Stimulated activated CD8-positive, alpha-beta memory T cell treated with anti-CD3 and anti-CD28 coated beads, Interleukin-15, amount 100 ng/mL, for 1 hour (primary cell): Measurements from ENCODE around the gene ADAMTS12.

ENCODE experiments used
- DNase-seq: peaks from one replicate; pipeline ENCODE4 v3.0.0-alpha.2; 2020; ENCODE audit warnings: low read depth

ADAMTS12 gene

DNA sequence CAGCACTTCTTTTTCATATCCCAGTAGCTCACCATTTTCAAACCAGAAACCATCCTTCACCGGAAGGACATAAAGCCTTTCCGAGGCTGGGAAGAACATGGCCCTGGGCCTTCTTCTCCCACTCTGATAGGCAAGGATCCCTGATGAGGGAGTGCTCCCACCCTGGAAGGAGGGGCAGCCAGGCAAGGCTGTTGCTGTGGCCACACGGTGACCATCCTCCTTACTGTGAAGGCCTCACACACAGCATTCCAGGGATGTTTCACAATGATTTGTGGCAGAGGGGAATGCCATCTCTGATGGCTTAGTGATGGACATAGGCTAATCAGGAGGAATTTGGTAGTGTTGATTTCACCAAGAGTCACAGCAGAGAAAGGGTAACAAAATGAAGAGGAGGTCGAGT lies 130.7 kb downstream of the ADAMTS12 start:
- DNase-seq: no peak

DNA sequence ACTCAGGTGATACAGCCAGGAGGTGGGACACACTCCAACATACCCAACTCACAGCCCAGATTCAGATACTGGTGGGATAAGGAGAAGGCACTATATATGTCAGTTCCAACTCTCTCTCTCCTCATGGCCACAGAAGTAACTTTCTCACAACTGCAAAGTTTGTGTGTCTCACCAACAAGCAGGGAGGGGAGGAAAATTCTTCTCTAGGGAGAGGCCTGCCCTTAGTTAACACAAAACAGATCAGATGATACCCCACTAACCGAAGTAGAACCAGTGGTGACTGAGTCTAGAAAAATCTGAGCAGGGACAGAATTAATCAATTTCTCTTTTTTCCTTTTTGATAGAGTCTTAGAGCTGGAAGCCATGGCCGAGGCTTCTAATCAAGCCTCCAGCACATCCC lies 133.1 kb downstream of the ADAMTS12 start:
- DNase-seq: no peak

DNA sequence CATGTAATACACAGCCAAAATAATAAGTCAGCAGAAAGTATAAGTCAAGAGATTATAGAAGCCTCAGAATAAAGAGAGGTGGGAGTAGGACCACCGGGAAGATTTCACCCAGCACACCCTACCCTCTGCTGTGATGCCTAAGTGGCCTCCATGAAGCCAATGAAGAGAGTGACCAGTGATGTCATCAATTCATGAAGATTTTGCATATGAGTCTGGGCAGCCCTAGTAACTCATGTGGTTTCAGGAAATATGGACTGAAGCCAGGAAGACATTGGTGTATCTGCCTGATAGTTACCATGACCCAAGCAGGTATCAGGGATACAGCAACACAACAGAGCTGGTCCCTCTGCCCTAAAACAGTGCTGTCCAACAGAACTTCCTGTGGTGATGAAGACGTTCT lies 135.3 kb downstream of the ADAMTS12 start:
- DNase-seq: no peak

DNA sequence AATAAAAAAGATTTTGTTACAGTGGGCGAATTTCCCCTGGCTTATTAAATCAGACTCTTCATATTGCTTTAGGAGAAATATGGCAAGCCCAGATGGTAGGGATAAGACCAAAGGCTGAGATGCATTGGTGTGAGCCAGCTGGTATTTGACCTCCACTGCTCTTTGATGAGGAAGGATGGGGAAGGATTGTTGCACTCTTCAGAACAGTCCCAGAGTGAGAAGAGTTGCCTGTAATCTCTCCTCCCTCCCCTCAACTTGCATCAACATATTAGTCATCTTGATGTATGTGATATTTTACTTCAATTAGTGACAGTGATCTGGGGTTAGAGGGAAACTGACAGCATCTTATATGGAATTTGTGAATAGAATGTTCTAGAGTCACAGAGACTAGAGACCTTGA lies 136.6 kb downstream of the ADAMTS12 start:
- DNase-seq: no peak

DNA sequence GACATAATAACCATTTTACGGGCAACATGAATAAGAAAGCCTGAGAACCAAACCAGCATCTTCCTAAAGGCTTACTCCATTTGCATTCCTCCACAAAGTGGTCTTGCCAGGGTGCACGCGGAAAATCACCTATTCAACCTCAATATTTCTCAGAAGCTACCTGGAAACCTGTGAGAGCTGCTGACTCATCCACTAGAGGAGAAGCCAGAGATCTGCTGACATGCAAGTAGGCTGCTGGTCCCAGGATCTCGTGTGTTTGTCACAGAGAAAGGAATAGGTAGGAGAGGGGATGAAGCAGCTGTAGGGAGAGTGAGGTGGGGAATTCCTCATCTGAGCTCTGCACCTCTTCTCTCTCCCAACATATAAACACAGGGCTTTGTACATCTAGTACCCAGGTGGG lies 138.1 kb downstream of the ADAMTS12 start:
- DNase-seq: no peak

DNA sequence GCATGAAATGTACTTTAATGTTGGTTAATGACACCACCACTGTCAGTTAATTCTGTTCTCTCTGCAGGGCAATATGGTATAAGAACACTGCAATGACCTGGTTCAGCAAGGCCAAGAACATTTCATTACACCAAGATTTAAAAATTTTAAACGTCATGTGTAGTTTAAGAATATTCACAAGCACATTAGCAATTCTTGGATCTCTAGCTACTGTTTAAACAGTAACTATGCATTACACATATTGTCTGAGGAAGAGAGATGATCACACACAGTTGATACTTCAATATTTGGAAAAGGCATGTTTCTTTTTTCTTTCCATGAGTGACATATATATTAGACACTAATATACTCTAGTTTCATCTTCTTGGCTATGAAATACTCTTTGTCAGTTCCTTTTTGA lies 143.0 kb downstream of the ADAMTS12 start:
- no peak for DNase-seq

DNA sequence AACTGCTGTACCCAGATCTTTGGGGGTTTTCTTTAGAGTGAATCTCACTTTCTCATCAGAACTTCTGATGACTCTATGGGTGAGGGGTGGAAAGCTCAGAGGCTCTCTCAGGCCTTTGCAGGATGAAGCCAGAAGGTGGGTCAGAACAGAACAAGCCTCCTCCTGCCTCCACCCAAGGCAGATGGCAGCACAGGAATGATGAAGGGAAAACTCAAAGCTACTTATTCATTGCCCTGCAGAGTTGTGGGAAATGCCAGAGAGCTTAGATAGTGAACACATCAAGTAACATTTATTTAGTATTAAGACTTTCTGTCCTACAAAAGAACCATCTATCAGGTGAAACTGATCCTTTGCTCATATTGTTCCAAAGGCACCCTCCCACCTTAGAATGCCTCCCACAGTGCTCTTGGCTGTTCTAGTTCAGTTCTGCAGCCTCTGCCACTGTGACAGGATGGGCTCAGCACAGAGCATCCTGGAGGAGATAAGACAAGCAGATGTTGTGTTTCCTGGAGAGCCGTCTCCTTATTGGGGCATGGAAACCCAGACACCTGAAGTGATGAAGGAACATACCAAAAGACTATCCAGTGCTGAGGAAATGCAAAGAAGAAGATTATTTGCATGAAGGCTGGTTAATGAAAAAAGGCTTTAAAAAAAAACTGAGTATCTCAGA lies 146.6 kb downstream of the ADAMTS12 start:
- no peak for DNase-seq

DNA sequence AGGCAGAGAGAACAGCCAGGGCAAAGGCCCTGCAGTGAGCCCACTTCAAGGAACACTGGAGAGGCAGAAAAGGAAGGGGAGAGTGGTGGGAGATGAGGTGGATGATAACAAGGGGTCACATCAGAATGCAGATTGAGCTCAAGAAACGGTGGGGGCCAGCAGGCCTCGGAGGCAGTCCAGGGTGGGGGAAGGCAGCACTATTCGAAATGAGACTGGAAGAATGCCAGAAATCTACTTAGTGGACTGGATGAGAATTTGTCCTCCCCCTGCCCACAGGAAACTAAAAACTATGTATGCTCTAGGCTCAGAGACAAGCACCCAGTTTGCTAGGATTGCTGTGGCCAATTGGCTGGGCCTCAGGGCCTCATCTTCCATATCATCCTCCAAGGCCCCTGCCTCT lies 148.7 kb downstream of the ADAMTS12 start:
- DNase-seq: no peak

DNA sequence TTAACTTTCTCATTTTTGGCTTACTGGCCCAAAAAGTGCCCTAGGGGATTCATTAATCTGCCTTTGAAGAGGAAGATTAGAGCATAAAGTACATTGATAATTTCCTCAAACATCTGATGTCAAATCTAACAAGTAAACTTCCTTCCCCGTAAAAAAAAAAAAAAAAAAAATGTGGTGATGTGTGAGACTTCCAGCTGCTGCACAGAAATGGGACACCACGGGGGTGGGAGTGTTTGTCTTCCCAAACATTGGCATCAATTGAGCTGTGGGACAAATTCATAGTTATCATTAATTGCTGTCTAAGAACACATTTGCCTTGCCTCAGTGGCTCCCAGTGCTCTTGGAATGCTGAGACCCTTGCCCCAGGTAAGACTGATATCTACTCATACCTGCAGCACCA lies 149.6 kb downstream of the ADAMTS12 start:
- DNase-seq: no peak

DNA sequence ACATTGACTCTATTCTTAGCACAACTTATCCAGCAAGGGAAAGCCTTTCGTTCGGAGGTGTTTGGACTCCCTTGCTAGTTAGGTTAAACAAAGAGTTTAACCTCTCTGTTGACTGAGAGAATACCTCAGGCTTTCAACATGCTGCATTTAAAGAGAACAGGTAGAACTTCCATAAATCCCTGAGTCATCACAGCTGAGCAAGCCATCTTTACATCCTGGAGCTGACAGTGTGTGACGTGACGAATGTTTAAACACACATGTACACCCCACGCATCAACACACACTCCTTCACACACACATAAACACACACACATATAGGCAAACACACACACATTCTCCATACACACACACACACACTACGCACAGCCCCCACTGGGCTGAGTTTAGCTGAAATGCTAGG lies 152.8 kb downstream of the ADAMTS12 start:
- DNase-seq: no peak

DNA sequence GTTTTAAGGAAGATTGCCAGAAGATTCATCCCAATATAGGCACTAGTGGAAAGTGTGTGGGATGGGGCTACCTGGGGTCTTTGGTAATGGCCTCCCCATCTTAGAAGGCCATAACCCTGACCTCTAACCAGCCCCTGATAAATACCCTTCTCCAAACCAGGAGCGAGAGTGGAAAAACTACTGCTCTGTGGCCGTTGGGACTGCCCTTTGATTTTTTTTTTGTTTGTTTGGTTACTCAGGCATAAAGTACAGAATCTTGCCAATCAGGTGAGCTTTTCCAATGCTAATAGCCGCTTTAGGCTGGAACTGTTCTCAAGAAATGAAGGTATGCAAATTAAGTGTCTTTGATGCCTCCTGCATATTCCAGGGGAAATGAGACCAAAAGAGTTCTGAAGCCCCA lies 153.7 kb downstream of the ADAMTS12 start:
- DNase-seq: no peak

DNA sequence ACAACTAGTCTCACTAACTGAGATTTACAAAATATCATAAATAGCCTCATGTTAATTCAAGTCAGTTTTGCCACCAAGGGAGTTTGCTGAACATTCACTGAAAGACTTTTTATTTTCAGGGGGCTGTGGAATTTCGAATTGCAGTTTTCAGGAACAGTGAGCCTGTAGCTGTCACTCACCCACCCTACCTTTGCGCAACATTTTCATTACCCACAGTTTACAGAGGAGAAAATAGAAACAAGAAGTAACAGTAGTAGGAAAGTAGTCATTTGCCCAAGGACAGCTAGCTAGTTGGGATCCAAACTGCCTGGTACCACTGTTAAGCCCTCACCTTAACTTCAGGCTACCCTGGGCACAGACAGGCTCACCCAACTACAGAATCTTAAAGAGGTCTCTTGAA lies 154.1 kb downstream of the ADAMTS12 start:
- DNase-seq: no peak

DNA sequence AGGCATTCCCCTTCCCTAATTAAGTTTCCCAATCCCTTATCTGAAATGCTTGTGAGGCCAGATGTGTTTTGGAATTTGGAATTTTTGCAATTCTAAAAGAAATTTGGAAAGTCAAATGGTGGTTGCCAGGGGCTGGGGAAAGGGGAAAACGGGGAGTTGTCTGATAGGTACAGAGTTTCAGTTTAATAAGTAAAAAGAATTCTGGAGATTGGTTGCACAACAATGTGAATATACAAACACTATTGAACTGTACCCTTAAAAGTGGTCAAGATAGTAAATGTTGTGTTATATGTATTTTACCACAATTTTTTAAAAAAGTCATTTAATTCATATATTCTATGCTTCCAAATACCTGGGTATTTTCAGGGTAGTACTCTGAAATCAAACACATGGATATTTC lies 154.5 kb downstream of the ADAMTS12 start:
- DNase-seq: no peak

DNA sequence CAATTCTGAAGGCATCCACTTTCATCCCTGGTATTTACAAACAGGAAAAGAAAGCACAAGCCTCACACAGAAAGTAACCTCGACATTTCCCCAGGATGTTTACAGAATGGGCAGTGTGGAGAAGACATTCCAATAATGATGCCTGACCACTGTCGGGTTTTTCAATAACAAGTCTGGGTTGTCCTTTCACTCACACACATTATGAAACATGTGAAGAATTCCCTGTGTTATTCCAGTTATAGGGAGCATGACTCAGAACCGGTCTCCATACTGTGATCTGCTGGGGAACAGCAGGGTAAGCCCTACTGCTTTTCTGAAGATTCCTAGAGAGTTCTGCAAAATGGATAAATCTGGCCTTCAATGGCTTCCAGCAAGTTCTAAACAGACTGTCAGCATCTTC lies 155.3 kb downstream of the ADAMTS12 start:
- DNase-seq: no peak

DNA sequence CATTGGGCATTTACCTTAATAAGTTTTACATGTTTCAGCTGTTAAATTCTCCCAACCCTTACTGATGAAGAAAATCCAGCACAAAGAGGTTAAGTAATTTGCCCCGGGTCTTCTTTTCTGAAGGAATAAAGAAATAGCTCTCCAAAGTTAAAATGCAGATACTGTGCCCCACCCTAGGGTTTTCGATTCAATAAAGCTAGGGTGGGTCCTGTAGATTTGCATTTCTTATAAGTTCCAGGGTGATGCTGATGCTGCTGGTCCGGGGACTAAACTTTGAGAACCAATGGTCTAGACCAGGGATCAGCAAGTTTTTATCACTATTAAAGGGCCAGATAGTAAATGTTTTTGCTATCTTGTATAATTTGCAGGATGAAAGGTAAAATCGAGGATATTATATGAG lies 156.7 kb downstream of the ADAMTS12 start:
- no peak for DNase-seq

DNA sequence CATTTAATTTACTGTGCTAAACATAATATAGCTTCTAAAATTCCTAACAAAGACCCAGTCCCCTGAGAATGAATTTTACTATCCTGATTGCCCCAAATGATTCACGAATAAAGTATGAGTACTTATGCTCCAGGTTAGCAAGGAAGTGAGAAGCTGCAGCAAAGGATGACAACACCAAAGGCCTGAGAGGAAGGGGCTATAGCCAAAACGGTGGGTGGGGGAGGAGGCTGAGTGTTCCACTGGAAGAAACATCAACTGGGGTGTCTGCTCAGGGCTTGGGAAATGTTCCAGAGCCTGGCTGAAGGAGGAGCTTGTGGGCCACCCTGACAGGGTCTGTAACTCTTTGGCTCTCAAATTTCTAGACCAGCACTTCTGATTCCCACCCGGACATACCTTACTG lies 157.3 kb downstream of the ADAMTS12 start:
- DNase-seq: no peak

DNA sequence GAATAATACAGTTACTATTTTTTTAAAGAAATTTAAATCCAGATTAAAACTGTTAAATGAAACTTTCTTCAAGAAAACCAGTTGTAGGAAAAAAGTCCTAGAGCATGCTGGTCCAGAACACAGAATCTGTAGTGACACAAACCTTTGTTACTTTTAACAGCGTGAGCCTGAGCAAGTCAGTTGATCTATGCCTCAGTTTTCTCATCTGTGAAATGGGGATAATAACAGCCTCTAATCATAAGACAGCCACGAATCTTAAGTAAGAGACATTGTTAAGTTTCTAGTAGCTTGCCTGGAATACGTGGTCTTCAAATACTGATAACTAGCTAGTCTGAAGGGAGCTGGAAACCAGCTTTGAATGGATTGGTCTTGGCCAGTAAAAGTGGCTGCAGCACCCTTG lies 158.6 kb downstream of the ADAMTS12 start:
- no peak for DNase-seq

DNA sequence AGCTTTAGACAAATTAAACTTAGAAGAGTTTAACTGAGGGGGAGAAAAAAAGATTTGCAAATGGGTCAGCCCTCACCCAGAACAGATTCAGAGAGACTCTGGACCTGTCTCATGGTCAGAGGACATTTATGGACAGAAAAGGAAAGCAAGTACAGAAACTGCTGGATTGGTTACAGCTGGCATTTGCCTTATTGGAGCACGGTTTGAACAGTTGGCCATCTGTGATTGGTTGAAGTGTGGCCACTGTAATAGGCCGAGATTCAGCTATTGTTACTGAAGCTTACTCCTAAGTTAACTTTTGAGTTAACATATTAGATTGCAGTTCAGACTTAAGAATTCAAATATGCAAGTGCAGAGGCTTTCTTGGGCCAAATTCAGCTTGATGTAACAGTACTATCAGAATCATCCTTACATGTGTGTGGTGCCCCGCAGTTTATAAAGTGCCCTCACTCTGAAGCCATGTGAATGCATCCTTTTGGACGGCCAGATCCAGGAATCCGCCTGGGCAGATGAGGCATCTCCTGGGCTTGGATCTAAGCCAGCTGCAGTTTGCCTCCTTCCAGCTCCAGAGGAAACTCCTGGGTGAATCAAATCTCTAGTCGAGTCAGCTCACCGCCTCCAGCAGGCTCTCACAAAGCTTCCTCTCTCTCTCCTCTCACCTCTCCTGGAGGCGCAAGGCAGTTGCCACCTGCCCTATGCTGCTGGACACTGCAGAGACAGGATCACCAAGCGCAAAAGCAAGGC lies 165.2 kb downstream of the ADAMTS12 start:
- DNase-seq: no peak

DNA sequence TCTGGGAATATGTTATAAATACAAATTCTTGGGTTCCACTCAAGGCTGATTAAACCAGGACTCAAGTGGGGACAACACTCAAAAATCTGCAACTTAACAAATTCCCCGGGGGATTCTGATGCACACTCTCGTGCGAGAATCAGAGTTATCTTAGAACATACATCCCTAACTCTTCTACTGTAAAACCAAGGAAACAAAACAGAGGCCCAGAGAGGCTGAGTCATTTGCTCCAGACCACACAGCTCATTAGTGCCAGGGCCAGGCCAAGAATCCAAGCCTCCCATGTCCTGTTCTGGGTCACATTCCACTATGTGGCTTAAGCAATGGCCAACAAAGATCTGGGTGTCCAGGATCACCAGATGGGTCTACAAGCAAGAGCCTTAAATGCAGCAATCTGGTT lies 166.0 kb downstream of the ADAMTS12 start:
- no peak for DNase-seq

DNA sequence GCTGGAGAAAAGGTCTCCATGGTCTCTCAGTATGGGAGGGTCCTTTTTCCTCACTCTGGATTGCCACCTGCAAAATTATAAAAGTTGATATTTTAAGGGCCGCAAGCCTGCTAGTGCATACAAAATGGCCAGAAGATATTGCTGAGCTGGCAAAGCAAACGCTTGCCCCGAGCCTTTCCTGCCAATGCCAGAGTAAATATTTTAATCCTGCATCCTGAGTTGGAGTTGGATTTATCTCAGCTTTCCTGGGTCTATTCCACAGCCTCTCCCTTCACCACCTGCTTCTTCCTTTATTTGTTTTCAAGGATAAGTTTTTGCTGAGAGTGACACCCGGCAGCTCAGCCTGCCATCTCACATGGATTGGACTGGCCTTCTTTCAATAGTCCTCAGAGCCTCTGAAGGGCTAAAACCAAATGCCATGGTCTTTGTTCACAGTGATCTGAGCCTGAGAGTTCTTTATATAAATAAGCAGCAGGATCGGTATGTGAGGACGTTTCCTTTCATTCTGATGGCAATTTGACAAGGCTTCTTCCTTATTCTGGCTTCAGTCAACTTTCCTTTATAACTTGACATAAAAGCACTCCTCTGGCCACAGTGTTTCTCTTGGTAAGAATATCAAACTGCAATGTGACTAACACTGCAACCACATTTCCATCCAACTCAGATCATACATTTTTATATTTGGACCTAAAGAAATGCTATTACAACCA lies 170.1 kb downstream of the ADAMTS12 start:
- DNase-seq: no peak

DNA sequence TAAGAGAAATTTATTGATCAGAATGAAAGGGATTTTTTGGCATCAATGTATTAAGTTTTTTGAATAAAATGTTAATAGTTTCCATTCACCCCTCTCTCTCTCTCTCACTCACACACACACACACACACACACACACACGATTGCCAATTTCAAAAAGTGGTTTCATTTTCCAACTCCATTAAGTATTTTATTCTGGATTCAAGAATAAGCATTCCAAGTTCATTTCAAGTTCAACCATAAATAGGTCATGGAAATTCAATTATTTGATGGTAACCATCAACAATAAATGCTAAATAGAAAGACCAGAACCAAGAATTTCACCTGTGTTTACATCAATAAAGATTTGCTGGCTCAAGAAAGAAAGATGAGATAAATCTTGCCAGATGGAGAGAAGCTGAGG lies 171.6 kb downstream of the ADAMTS12 start:
- DNase-seq: no peak

DNA sequence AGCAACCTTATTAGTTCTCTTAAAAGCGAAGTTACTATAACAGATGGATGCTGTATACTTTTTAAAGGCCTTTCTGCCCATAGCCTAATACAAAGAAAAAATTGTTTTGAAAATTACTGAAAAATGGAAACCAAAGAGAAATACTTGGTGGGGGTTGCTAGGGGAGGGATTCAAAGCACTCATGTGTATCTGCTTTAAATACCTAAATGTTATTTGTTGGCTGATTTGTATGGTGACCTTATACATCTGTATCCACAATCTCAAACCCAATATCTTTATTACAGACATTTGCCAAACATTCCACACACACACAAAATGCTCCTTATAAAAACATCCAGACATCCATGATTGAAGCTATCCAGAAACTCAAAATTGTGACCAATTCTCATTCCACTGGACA lies 172.0 kb downstream of the ADAMTS12 start:
- no peak for DNase-seq

DNA sequence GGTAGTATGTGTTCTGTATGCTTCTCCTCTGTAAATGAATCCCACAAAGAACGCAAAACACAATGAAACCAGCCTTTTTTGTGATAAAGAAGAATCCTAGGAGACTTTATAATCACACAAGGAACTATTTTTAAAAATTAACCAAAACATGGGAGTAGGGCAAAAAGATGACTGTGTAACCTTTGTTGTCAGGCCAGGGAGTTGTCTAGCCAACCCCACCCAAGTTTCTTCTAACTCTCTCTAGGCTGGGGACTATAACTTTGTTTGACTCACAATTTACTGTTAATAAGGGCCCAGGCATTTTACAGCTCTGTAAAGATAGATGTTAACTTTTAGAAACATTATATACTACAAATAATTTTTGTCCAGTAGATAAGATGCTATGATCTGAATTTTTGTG lies 176.1 kb downstream of the ADAMTS12 start:
- no peak for DNase-seq
